KBM-7 (cell line): ENCODE data around the gene LRRC8D.

Experiments
- DNase-seq: peaks from one replicate; pipeline ENCODE4 v3.0.0-alpha.2; 2015
- in situ Hi-C: fragments of 300-500 bp; cut with MboI; formaldehyde crosslinking; loops from 2 replicates; pipeline ENCODE4 v1.14.3; 2020; ENCODE audit warnings: low sequenced_read_pairs, low pct_unique_long_range_greater_than_20kb, mixed read lengths

The LRRC8D gene

DNA sequence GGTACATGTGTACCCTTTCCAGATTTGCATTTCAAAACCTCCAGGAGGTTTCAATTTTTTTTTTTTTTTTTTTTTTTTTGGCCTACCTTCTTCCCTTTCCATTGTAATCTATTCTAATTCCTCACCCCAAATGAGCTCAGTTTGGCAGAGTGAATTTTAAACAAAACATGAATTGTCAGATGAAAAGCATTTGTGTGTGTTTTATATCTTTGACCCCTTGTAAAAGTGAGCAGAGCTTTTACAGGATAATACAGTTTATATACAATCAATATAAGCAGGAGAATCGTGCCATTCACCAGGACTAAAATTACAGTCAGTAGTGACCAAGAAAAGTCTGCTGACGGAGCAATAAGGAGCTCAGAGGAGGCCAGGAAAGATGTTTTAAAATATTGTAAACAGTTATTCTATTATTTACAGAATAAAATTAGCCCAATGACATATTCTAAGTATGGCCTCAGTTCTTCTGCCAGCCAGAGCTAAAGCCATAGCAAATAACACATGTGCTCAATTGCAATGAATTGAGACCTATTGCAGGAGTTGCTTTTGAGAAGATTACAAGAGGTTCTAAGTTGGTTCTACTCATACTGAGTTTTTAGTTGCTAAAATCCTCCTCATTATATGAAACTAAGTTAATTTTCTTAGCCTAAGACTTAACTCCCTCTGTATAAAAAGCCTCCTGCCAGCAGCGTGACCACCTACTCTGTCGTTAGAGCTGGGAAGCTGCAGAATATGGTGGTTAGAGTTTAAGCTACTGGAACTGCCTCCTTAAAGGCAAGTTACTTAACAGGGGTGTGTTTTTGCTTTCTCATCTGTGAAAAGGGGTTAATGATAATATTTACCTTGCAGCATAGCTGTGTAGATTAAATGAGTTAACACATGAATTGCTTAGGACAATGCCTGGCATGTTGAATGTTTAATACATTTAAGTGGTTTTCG is 123.3 kb downstream of the LRRC8D start:
- in situ Hi-C loops = no loop called here
- DNase-seq = no peak

DNA sequence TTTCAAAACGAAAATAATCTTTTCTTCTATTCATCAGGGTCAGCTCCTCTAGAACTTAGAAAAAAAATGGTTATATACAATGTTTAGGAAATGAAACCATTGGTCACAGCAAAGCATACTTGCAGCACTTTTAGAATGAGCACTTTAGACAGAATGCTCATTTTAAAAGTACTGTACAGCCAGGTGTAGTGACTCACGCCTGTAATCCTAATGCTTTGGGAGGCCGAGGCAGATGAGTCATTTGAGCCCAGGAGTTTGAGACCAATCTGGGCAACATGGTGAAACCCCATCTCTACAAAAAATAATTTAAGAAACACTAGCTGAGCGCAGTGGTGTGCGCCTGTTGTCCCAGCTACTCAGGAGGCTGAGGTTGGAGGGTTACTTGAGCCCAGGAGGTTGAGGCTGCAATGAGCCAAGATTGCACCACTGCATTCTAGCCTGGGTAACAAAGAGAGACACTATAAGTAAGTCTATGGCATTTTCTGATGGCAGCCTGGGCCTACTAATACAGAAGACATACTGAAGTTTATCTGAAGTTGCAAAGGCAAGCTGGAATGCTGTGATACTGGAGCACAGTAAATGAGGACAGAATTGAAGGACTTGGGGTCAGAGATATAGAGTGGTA is 125.1 kb downstream of the LRRC8D start:
- in situ Hi-C loops = no loop called here
- no peak for DNase-seq

DNA sequence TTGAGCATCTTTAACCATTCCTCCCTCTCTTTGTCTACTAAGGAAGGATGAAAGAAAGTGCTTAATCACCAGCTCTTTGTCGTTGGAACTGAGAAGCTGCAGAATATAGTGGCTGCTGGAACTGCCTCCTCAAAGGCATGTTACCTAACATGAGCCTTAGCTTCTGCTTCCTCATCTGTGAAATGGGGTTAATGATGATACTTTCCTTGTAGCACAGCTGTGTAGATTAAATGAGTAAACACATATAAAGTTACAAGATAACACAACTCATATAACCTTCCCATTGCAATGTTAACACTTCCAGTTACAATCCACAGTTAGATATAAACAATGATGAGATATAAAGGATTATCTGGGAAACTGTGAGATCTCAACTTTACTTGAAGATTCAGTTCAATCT is 125.7 kb downstream of the LRRC8D start:
- DNase-seq = no peak
- in situ Hi-C loops = no loop called here

DNA sequence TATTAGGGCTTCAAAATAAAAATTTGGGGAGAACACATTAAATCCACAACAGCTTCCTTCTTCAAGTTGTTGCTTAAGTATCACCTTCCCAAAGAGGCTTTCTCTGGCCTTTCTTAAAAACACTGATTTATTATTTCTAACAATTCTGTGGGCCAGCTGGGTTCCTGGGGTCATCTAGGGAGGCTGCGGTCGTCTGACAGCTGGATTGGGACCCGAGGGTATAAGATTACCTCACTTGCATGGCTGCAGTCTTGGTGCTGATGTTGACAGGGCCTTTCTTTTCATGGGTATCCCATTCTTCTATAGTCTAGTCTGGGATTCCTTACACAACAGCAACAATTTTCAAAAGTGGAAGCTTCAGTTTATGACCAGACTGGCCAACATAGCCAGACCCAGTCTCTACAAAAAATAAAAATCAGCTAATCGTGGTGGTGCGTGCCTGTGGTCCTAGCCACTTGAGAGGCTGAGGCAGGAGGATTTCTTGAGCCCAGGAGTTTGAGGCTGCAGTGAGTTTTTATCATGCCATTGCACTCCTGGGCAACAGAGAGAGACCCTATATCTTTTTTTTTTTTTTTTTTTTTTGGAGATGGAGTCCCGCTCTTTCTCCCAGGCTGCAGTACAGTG is 128.0 kb downstream of the LRRC8D start:
- no peak for DNase-seq
- in situ Hi-C loops = no loop called here

DNA sequence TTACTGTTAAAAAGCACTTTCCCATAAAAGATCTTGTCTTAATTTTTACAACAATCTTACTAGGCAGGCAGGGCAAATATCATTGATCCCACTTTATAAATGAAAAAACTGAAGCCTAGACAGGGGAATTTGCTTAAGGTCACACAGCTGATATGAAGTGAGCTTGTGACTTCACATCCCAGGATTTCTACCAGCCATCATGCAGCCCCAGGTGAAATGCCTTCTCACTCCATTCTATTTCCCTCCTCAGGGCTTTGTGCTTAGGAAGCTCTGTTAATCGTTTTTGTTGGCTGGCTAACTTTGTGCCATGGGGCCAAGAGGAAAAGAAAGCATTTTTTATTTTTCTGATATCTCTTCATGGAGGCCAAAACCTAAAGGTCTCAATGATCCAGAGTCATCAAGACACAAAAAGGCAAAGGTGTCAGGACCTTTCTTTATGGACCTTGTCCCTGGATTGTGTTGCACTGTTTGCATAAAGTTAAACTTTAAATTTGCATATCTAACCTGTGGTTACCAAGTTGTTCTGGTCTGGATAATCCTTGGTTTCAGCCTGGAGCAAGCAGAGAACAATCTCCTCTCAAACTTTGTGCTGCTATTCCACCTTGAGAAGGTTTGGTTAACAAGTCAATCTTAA is 129.3 kb downstream of the LRRC8D start:
- in situ Hi-C loops = loop anchor here (25.0 kb wide), 1 partner anchor 138 kb away; the partner anchor contains the start of gene LRRC8D
- DNase-seq = no peak

DNA sequence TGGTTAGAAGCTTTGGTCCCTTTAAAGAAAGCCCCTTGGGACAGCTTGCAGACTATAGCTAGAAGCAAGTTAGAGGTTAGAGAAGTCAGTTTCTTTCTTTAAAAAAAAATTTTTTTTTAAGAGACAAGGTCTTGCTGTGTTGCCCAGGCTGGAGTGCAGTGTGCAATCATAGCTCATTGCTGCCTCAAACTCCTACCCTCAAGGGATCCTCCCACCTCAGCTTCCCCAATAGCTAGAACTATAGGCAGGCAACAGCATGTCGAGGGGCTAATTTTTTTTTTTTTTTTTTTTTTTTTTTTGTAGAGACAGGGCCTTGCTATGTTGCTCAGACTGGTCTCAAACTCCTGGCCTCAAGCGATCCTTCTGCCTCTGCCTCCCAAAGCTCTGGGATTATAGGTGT is 129.9 kb downstream of the LRRC8D start:
- no peak for DNase-seq
- in situ Hi-C loops = loop anchor here (25.0 kb wide), 1 partner anchor 138 kb away; the partner anchor contains the start of gene LRRC8D

DNA sequence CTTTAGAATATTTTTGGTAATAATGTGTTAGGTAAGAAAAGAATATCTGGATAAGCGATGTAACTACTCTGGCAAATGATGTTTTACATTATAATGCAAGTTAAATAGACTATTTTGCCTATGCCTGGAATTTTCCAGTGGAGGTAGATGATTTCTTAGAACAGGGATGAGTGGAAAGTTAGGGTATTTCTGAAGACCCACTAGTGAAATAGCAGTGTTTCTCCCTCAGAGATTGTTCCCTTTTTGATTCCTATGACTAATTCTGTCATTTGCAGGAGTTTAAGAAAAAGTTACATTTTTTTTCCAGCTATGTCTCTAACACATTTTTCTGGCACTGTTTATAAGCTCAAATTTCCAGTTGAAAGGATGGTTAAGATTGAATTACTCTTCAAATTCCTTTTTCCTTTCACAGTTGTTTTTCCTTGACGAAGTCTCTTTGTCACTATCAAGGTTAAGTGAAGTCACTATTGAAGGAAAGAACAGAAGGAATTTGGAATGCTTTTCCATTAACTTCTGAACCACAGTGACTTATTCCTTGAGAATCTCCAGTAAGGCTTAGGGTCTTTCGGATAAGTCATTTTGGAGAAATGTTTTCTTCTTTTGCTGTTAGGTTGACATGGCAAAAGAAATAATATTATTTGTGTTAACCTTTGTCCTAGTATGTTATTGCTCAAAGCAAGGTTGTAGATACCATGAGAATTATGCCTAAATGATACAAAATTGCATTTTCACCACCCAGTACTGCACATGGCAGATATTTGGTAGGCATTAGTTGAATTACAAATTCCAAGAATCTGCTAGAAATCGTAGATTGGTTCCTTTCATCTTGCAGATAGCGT is 131.2 kb downstream of the LRRC8D start:
- in situ Hi-C loops = loop anchor here (25.0 kb wide), 1 partner anchor 140 kb away; the partner anchor contains the start of gene LRRC8D
- no peak for DNase-seq

DNA sequence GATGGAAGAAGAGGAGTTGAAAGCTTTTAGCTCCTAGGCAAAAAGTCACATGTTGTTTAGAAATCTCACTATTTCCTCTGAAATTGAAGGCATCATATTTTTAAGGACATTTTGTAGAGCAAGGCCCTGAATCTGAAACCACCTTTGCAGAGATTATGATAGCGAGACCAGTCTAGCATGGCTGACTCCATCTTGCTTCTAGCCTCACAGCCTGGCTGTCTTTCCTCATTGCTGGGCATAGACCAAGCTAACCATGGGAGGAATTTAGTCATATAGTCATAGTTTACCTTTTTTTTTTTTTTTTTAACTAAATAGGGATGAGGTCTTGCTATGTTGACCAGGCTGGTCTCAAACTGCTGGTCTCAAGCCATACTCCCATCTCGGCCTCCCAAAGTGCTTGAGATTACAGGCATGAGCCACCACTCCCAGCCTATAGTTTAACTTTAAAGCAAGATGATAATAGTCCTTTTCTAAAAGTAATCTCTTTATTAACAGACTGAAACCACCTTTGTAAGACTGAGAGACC is 131.8 kb downstream of the LRRC8D start:
- in situ Hi-C loops = loop anchor here (25.0 kb wide), 1 partner anchor 140 kb away; the partner anchor contains the start of gene LRRC8D
- no peak for DNase-seq

DNA sequence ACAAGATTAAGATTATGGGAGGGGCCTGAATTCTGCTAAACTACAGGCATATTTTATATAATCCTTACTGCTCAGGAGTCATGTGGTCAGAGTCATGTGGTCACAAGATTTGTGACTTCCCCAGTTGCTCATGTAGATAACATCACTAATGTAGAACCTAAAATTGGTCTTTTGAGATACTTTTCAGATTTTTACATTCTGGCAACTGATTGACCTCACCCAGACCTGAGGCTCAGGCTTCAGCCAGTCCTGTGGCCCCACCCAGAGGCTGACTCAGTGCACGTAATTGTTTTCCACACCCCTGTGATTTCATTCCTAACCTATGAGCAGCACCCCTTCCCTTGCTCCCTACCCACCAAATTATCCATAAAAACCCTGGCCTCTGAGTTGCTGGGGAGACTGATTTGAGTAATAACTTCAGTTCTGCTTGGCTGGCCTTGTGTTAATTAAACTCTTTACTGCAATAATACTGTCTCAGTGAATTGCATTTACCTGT is 132.3 kb downstream of the LRRC8D start:
- peak; percentile 67 for DNase-seq
- in situ Hi-C loops = loop anchor here (25.0 kb wide), 1 partner anchor 141 kb away; the partner anchor contains the start of gene LRRC8D

DNA sequence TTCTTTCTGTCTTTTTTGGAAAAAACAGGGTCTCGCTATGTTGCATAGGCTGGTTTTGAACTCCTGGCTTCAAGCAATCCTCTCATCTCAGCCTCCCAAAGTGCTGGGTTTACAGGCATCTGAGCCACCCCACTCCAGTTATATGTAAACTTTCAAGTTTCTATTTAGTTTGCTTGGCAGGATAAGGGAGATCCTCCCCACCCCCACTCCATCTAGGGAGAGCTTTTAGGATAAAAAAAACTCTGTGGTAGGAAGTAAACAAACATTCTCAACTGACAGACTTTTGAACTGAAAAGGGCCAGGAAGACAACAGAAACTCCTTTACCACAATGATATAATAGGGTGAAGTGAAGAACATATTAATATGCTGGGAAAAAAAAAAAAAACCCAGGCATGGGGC is 133.1 kb downstream of the LRRC8D start:
- in situ Hi-C loops = loop anchor here (25.0 kb wide), 1 partner anchor 142 kb away; the partner anchor contains the start of gene LRRC8D
- DNase-seq = no peak

DNA sequence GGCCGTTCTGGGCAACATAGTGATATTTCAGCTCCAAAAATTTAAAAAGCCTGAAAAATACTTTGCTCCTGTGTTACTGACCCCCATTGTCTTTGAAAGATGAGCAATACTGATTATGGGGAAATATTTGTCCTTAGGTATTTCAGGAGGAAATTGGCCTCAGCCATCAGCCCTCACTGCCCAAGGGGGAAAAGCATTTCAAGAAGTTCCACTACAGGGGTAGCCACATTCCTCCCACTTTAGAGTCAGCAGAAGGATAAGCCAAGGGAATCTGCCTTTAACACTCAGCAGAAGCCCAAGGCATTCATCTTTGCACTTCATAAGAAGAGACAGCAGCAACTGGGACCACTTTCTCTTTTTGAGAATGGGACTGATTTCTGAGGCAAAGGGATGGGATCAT is 133.6 kb downstream of the LRRC8D start:
- in situ Hi-C loops = loop anchor here (25.0 kb wide), 1 partner anchor 142 kb away; the partner anchor contains the start of gene LRRC8D

DNA sequence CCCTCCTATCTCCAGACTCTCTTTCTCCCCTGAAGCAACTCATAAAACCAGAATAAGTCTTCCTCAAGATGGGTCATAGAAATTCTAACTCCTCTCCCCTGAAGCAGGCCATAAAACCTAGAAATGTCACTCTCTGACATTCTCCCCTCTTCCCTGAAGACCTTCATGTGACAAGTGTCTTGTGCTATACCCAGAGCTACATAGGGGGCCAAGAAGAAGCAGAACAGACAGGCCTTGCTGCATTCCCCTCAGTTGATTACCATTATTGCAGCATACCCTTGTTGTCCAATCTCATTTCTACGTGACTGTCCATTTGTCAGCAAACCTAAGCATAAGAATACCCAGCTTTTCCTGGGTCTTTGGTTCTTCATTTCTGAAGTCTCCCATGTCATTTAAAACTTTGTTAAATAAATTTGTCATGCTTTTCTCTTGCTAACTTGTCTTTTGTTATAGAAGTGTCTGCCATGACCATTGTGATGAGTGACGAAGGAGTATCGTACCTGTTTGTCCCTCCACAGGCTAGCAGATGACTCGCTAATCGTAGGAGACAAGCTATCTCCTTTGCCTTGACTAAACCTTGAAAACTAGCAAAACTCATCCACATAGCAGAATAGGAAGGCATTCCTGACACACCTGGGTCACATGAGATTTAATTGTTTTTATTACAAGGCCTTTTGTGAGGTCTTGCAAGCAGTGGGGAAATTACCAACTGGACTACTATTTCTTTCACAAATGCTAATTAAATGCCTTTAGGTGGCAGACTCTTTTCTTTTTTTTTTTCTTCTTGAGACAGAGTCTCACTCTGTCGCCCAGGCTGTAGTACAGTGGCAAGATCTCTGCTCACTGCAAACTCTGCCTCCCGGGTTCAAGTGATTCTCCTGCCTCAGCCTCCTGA is 134.7 kb downstream of the LRRC8D start:
- DNase-seq = no peak
- in situ Hi-C loops = loop anchor here (25.0 kb wide), 1 partner anchor 143 kb away; the partner anchor contains the start of gene LRRC8D

More for the DNA sequence above, 133.6 kb downstream of the LRRC8D start:
- no peak for DNase-seq

DNA sequence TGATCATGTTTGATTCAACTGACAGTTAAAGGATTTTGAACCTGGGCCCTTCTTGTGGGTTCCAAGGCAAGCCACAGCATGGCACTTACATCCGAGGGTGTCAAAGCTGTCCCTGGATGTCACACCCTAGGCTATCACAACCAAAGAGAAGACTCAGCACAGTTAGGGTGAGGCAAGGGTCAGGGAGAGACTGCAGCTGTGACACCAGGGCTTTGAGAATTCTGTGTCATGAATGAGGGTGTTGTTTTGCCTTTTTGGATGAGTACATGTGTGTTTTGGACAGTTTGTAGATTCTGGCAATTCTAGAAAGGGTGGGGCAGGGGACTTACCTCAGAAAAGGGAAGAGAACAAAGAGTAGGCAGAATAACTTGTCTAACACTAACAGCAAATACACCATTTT is 136.3 kb downstream of the LRRC8D start:
- in situ Hi-C loops = loop anchor here (25.0 kb wide), 1 partner anchor 145 kb away; the partner anchor contains the start of gene LRRC8D

DNA sequence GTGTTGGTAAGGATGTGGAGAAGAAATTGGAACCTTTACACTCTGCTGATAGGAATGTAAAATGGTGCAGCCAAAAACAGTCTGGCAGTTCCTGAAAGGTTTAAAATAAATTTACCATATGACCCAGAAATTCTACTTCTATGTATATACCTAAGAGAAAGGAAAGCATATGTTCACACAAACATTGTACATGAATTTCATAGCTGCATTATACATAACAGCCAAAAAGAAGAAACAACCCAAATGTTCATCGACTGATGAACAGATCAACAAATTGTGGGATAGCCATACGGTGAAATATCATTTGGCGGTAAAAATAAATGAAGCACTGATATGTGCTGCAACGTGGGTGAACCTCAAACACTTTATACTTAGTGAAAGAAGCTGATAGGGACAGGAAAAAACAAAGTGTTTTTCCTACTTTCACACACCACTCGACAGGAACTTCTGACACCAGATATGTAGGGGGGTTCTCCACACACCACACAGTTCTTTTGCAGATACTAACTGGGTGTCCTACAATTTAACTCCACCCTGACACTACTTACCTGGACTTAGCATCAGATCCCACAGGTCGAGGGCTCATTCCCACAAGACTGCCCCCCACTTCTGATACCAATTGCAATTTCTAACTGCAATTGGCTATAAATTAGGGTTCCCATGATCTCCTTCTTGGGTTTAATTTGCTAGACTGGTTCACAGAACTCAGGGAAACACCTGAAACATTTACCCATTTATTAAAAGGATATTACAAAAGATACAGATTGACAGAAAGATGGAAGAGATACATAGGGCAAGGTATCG is 138.2 kb downstream of the LRRC8D start:
- DNase-seq = no peak
- in situ Hi-C loops = loop anchor here (25.0 kb wide), 1 partner anchor 147 kb away; the partner anchor contains the start of gene LRRC8D

More for the DNA sequence above, 136.3 kb downstream of the LRRC8D start:
- no peak for DNase-seq

DNA sequence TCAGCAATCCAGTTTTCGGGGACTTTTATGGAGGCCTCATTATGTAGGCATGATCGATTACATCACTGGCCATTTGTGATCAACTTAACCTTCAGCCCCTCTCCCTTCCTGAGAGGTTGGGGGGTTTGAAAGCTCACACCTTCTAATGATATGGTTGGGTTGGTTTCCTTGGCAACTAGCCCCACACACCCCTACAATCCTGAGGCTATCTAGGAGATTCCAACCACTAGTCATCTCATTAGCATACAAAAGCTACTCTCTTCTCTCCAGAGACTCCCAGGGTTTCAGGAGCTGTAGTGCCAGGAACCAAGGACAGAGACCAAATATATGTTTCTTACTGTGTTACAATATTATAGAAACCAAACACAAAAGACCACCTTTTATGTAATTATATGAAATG is 138.9 kb downstream of the LRRC8D start:
- DNase-seq = no peak
- in situ Hi-C loops = loop anchor here (25.0 kb wide), 1 partner anchor 147 kb away; the partner anchor contains the start of gene LRRC8D
